HG03575 (cell line): ENCODE data around the gene RAB40C.

ENCODE experiments used
- ATAC-seq: cut with Tn5 transposase; IDR thresholded peaks from one replicate; pipeline ENCODE4 v1.9.1; 2021; ENCODE audit not compliant: unreplicated experiment, insufficient number of reproducible peaks, low FRiP score; ENCODE audit errors: extremely low read depth

The RAB40C gene

DNA sequence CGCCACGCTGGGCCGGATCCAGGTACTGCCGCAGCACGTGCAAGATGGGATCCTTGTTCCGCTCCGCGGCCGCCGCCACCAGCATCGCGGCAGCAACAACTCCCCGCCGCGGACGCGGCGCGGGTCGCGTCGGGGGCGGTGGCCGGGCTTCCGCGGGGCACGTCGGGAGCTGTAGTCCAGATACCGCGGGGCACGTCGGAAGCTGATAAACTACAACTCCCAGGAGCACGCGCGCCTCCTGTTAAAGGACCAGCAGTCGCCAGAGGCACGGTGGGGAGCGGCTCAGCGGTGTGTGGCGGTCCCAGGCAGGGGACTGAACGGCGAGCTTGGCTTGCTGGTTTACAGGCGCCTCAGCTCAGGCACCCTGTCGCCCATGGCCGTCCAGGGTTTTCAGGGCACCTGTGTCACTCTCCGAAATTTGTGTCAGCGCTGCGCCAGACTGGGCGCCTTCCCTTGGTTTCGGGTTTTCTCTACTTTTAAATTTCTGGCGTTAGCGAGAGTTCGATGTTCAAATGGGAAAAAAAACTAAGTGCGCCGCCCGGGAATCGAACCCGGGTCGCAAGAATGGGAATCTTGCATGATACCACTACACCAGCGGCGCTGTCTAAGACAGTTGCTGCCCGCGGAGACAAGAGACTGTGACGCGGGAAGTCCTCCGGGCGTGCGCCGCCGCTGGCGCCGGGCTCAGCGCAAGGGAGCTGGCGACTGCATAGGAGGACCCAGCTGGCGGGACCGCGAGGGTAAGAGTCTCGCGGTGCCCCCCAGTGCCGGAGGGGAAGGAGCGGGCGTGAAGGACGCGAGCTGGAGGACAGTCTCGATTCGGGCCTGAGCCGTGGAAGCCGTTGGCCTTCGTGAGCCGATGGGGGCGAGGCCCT is 46.6 kb downstream of the RAB40C start, which contains the start of gene METTL26:
TSS of gene METTL26 (minus strand) at position 100 of the 875 bp plus-strand sequence. CDS start at position 85, 15 bp downstream.
- no peak for ATAC-seq

DNA sequence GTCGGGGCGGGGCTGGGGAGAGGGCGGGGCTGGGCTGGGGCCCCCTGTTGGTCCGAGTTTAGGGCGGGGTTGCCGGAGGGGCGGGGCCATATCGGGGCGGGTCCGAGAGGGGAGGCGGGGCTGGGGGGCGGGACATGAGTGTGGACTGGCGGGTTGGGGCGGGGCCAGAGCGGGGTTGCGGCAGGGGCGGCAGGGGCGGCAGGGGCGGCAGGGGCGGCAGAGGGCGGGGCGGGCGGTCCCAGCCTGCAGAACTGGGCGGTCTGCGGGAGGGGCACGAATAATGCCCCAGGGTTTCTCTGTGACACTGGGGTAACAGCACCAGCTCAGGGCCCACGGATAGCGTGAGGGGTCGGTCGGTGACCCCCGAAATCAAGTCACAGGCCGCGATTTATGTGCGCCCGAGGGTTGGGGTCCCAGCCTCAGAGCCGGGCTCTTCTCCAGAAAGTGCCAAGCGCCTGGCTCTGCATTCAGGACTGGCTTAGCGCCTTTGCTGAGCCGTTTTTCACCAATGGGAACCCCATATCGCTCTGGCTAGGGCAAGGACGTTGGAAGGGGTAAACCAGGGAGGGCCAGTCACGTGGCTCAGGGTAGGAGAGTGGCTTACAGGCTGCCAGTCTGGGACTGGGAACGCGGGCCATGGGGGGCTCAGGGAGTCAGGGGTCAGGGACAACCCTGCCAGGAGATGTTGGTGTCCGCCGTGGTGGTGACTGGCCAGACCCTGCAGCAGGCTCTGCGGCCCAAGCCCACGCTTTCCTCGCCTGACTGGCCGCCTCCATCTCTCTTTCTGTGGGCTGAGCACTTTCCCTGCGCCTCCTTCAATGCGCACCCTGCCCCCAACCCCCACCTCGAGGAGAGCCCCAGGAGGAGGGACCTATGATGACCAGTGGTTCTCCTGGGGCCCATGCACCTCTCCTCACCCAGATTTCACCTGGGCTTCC is 47.5 kb downstream of the RAB40C start:
- ATAC-seq: no peak

- ATAC-seq: no peak
Observed at GRCh38 chr16:638034-638543, 48.2 kb downstream of the RAB40C start.

GRCh38 chr16:638836-639235 is 49.0 kb downstream of the RAB40C start:
- no peak for ATAC-seq

DNA sequence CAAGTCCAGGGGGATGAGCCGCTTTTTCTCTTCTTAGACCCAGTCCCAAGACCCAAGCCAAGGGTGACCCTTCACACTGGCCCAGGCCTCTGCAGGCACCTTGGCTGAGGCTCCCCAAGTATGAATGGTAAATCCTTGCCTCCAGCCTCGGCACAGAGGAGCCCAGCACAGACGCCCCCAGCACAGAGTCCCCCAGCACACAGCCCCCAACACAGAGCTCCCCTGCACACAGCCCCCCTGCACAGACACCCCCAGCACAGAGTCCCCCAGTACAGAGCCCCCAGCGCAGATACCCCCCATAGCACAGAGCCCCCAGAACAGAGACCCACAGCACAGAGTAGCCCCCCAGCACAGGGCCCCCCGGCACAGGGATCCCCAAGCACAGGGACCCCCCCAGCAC is 50.7 kb downstream of the RAB40C start:
- no peak for ATAC-seq

- ATAC-seq: no peak
Observed at GRCh38 chr16:641326-642188, 51.7 kb downstream of the RAB40C start, which contains the start of gene MCRIP2. Gene MCRIP2, plus strand, starts transcription at chr16:641828. Its CDS starts 164 bp downstream, at chr16:641992.

GRCh38 chr16:642189-643049 is 52.6 kb downstream of the RAB40C start:
- ATAC-seq: no peak

DNA sequence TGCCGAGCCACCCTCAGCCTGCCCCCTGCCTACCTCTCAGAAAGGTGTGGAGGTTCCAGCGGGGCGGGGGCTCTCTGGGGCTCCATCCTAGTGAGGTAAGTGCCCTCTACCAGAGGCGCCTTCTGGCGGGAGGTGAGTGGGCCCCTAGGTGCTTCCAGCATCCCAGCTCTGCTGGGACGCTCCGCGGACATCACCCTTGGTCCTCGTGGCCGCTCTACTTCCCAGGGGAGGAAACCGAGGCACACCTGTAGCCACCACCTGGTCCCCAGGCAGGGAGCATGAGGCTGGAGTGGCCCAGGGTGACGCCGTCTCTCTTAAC is 53.1 kb downstream of the RAB40C start:
- ATAC-seq: no peak

DNA sequence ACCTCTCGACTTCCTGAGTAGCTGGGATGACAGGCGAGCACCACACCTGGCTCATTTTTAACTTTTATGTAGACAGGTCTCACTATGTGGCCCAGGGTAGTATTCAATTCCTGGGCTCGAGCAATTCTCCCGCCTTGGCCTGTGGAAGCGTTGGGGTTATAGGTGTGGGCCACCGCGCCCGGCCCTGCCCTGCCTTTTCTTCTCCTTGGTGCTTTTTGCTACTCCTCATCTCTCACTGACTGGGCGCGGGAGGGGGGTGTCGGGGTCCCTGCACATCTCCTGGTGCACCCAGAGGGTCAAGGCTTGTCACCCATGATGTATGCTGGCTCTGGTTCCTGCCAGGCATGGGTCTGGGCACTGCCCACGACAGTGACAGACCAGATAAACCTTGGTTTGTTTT is 54.7 kb downstream of the RAB40C start:
- no peak for ATAC-seq

DNA sequence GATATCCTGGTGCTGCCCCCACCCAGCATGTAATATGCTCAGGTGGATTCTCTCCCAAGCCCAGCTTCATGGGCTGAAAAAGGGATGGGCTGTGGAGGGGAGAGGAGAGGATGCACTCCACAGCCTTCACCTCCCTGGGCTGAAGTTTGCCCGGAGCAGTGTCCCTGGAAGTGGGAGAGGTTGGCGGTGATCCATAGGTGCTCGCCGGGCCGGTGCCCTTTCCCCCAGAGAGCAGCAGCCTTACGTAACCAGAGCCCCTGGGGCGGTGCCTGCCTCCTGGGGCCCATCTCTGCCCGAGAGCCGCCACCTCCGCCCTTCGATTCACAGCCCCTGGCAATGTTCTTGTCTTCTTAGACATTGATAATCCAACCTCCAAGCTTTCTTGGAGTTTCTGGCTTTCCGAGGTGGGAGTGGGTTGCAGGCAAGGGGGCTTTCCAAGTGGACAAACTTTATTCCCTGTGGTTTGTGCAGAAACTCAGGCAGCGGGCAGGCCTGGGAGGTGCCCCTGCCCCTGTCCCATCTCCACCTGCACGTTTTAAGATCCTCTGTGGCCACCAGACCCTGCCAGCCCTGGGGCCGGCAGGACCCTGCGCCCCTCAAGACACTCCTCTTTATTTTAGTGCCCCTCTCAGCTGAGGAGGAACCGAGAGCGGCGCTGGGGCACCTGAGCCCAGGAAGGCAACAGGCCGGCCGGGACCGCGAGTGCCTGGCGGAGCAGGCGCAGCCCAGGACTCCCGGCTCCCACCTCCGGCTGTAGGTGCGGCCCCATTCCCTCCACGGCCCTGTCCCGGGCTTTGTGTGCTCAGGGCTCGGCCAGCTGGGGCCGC is 56.2 kb downstream of the RAB40C start:
- ATAC-seq: no peak

GRCh38 chr16:646679-647172 is 56.9 kb downstream of the RAB40C start:
- ATAC-seq: no peak

DNA sequence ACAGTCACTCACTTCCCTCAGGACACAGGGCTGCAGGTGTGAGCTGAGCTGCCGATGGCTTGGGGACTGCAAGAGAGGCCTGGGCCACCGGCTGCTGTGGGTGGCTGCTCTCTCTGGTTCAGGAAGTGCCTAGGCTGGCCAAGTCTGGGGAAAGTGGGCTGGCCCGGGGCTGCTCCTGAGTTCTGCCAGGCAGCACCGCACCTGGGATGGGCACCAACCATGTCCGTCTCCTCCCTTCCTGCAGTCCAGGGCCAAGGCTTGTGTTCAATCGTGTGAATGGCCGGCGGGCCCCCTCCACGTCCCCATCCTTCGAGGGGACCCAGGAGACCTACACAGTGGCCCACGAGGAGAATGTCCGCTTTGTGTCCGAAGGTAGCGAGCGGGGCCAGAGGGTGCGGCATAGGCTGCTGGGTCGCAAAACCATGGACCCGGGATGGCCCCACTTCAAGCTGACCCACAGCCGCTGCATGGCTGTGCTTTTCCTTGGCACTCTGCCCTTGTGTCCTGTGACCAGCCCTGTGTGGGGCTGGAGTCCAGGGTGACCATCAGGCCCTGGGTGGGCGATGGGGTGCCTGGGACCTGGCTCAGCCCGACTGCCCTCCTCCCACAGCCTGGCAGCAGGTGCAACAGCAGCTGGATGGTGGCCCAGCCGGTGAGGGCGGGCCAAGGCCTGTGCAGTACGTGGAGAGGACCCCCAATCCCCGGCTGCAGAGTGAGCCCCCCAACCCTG is 57.5 kb downstream of the RAB40C start:
- no peak for ATAC-seq

- ATAC-seq: no peak
Observed at GRCh38 chr16:648071-648780, 58.4 kb downstream of the RAB40C start.

GRCh38 chr16:648781-649589 is 59.1 kb downstream of the RAB40C start, which contains the start of gene WDR90:
Gene WDR90, plus strand, starts transcription at chr16:649365. Its CDS starts 52 bp downstream, at chr16:649417.
- ATAC-seq: no peak

GRCh38 chr16:649631-650030 is 59.8 kb downstream of the RAB40C start:
- no peak for ATAC-seq
